Measurements from ENCODE around the gene GFER. TPM values are rescaled to one million over a fixed set of nuclear protein-coding genes. Genes with fewer than 3 reads are reported as not detected.
"Not testable (repeated sequence)": the region's sequence is repeated elsewhere in the genome, so short reads cannot be mapped to it uniquely, and the experiment has no call there.

Gene GFER
- total and polyA plus RNA-seq, 9 donors, result 14.7 to 23.8 (median 17.8) TPM

GRCh38 chr16:1953734-1954133 lies 30.3 kb upstream of the GFER start:
- no peaks in the 10 kb centered on the region for H3K9me3 ChIP-seq (replicated peaks; ENCODE audit: control insufficient read depth, low read depth, low read length)
- H3K4me1 ChIP-seq (ENCODE audit: control insufficient read depth, insufficient read depth, low read length), result peaks cover 35% of the 10 kb centered on the region
- peak overlapping the region; percentile 14 for H3K4me3 ChIP-seq (ENCODE audit: low read length)
- WGBS (ENCODE audit: insufficient coverage), result 83% methylated on average over 22 of the region's 22 CpGs
- H3K36me3 ChIP-seq (ENCODE audit: control insufficient read depth, insufficient read depth, low read length), result no peaks in the 10 kb centered on the region
- no peaks in the 10 kb centered on the region for H3K27me3 ChIP-seq (ENCODE audit: control insufficient read depth, insufficient read depth, low read length)
- no peak for DNase-seq
- peak overlapping the region; percentile 74 for H3K27ac ChIP-seq (ENCODE audit: low read length)

GRCh38 chr16:1957434-1958142 lies 26.4 kb upstream of the GFER start:
- DNase-seq; H3K9me3 ChIP-seq (replicated peaks; ENCODE audit: control insufficient read depth, low read depth, low read length); H3K27me3 ChIP-seq (ENCODE audit: control insufficient read depth, insufficient read depth, low read length); H3K27ac ChIP-seq (ENCODE audit: low read length); H3K4me3 ChIP-seq (ENCODE audit: low read length): not testable (repeated sequence)
- H3K4me1 ChIP-seq (ENCODE audit: control insufficient read depth, insufficient read depth, low read length), result peaks cover 39% of the 10 kb centered on the region
- peaks cover 19% of the 10 kb centered on the region for H3K36me3 ChIP-seq (ENCODE audit: control insufficient read depth, insufficient read depth, low read length)
- 81% methylated on average over 15 of the region's 22 CpGs for WGBS (ENCODE audit: insufficient coverage)

- WGBS (ENCODE audit: insufficient coverage), result 65% methylated on average over 23 of the region's 30 CpGs
- H3K27ac ChIP-seq (ENCODE audit: low read length); H3K9me3 ChIP-seq (replicated peaks; ENCODE audit: control insufficient read depth, low read depth, low read length); H3K4me3 ChIP-seq (ENCODE audit: low read length); H3K27me3 ChIP-seq (ENCODE audit: control insufficient read depth, insufficient read depth, low read length); DNase-seq: not testable (repeated sequence)
- H3K36me3 ChIP-seq (ENCODE audit: control insufficient read depth, insufficient read depth, low read length), result peaks cover 24% of the 10 kb centered on the region
- peaks cover 41% of the 10 kb centered on the region for H3K4me1 ChIP-seq (ENCODE audit: control insufficient read depth, insufficient read depth, low read length)
These were observed 25.9 kb upstream of the GFER start for GRCh38 chr16:1958143-1958491.

- Histone ChIP-seq H3K27me3 (ENCODE audit: control insufficient read depth, insufficient read depth, low read length) (no peaks in the 10 kb centered on the region), H3K4me3 (ENCODE audit: low read length) (peak overlapping the region; percentile 15), H3K4me1 (ENCODE audit: control insufficient read depth, insufficient read depth, low read length) (peaks cover 44% of the 10 kb centered on the region), H3K9me3 (replicated peaks; ENCODE audit: control insufficient read depth, low read depth, low read length) (no peaks in the 10 kb centered on the region), H3K36me3 (ENCODE audit: control insufficient read depth, insufficient read depth, low read length) (peaks cover 27% of the 10 kb centered on the region), H3K27ac (ENCODE audit: low read length) (peak overlapping the region; percentile 59)
- WGBS (ENCODE audit: insufficient coverage), result 29% methylated on average over 11 of the region's 14 CpGs
- DNase-seq, result no peak
These were observed 25.2 kb upstream of the GFER start for GRCh38 chr16:1958715-1959268.

GRCh38 chr16:1959269-1960039 lies 24.5 kb upstream of the GFER start, which contains the start of gene NDUFB10:
Gene NDUFB10, plus strand, starts transcription at chr16:1959538. Its CDS starts 87 bp downstream, at chr16:1959625.
- Histone ChIP-seq H3K27ac (ENCODE audit: low read length) (peak within 1 kb of the TSS; percentile 59), H3K4me1 (ENCODE audit: control insufficient read depth, insufficient read depth, low read length) (peaks cover 39% of the 10 kb centered on the region)
- peak; percentile 94 for DNase-seq

GRCh38 chr16:1960665-1961630 lies 23.0 kb upstream of the GFER start:
- WGBS (ENCODE audit: insufficient coverage), result 49% methylated on average over 16 of the region's 20 CpGs
- Histone ChIP-seq H3K4me1 (ENCODE audit: control insufficient read depth, insufficient read depth, low read length) (peaks cover 41% of the 10 kb centered on the region), H3K27me3 (ENCODE audit: control insufficient read depth, insufficient read depth, low read length) (no peaks in the 10 kb centered on the region), H3K36me3 (ENCODE audit: control insufficient read depth, insufficient read depth, low read length) (peaks cover 32% of the 10 kb centered on the region), H3K9me3 (replicated peaks; ENCODE audit: control insufficient read depth, low read depth, low read length) (no peaks in the 10 kb centered on the region), H3K27ac (ENCODE audit: low read length) (no peak overlapping the region), H3K4me3 (ENCODE audit: low read length) (peak overlapping the region; percentile 0)
- DNase-seq, result no peak

More at GRCh38 chr16:1959269-1960039, 24.5 kb upstream of the GFER start, which contains the start of gene NDUFB10:
- Histone ChIP-seq H3K36me3 (ENCODE audit: control insufficient read depth, insufficient read depth, low read length) (peaks cover 27% of the 10 kb centered on the region), H3K4me3 (ENCODE audit: low read length) (peak within 1 kb of the TSS; percentile 79), H3K9me3 (replicated peaks; ENCODE audit: control insufficient read depth, low read depth, low read length) (no peaks in the 10 kb centered on the region), H3K27me3 (ENCODE audit: control insufficient read depth, insufficient read depth, low read length) (no peaks in the 10 kb centered on the region)
- whole genome bisulfite sequencing (ENCODE audit: insufficient coverage), result under 1% methylated on average over 77 of the region's 79 CpGs

GRCh38 chr16:1961651-1962067 lies 22.3 kb upstream of the GFER start:
- Histone ChIP-seq H3K4me1 (ENCODE audit: control insufficient read depth, insufficient read depth, low read length) (peaks cover 42% of the 10 kb centered on the region), H3K4me3 (ENCODE audit: low read length) (no peak overlapping the region)

GRCh38 chr16:1962161-1963153 lies 21.5 kb upstream of the GFER start:
- WGBS (ENCODE audit: insufficient coverage), result 80% methylated on average over 13 of the region's 37 CpGs
- not testable (repeated sequence) for H3K27me3 ChIP-seq (ENCODE audit: control insufficient read depth, insufficient read depth, low read length); H3K9me3 ChIP-seq (replicated peaks; ENCODE audit: control insufficient read depth, low read depth, low read length); DNase-seq; H3K4me3 ChIP-seq (ENCODE audit: low read length); H3K27ac ChIP-seq (ENCODE audit: low read length)
- Histone ChIP-seq H3K36me3 (ENCODE audit: control insufficient read depth, insufficient read depth, low read length) (peaks cover 33% of the 10 kb centered on the region), H3K4me1 (ENCODE audit: control insufficient read depth, insufficient read depth, low read length) (peaks cover 42% of the 10 kb centered on the region)

More at GRCh38 chr16:1961651-1962067, 22.3 kb upstream of the GFER start:
- Histone ChIP-seq H3K9me3 (replicated peaks; ENCODE audit: control insufficient read depth, low read depth, low read length) (no peaks in the 10 kb centered on the region), H3K27ac (ENCODE audit: low read length) (no peak overlapping the region), H3K36me3 (ENCODE audit: control insufficient read depth, insufficient read depth, low read length) (peaks cover 33% of the 10 kb centered on the region), H3K27me3 (ENCODE audit: control insufficient read depth, insufficient read depth, low read length) (no peaks in the 10 kb centered on the region)
- 50% methylated on average over 3 of the region's 6 CpGs for WGBS (ENCODE audit: insufficient coverage)
- no peak for DNase-seq

Data from muscle of leg (tissue), 11 donors.